Transverse colon (tissue), 4 donors: Measurements from ENCODE around the gene CLDN34. TPM values are rescaled to one million over a fixed set of nuclear protein-coding genes. Genes with fewer than 3 reads are reported as not detected.

Experiments used
- DNase-seq: peaks from one replicate; pipeline ENCODE4 v3.0.0-alpha.2; 2019
- H3K27ac ChIP-seq, 4 donors: fragments of 200-600 bp; sonication (generic); 2 replicates each; pipeline ENCODE4 v1.5.1; 2016 to 2018; ENCODE audit warnings: inconsistent platforms in 4 of 4
- H3K27me3 ChIP-seq: fragments of 200-600 bp; sonication (generic); 2 replicates; pipeline ENCODE4 v1.5.1; 2017; ENCODE audit warnings: inconsistent platforms
- H3K36me3 ChIP-seq, 4 donors: fragments of 200-600 bp; sonication (generic); 2 replicates each; pipeline ENCODE4 v1.5.1; 2017 to 2019; ENCODE audit warnings: inconsistent platforms in 4 of 4
- H3K4me1 ChIP-seq, 4 donors: fragments of 200-600 bp; sonication (generic); 2 replicates each; pipeline ENCODE4 v1.5.1; 2017 to 2020; ENCODE audit warnings: inconsistent platforms in 4 of 4
- H3K4me3 ChIP-seq, 4 donors: fragments of 200-600 bp; sonication (generic); 1 replicate in 1 of 4; 2 replicates in 3 of 4; pipeline versions ENCODE4 v1.5.1 to v1.6.1; 2017 to 2019; ENCODE audit warnings: inconsistent platforms in 4 of 4
- H3K9me3 ChIP-seq, 2 donors: fragments of 200-600 bp; sonication (generic); 2 replicates each; pipeline ENCODE4 v1.5.1; 2017 to 2019; ENCODE audit warnings: inconsistent platforms in 2 of 2
- CTCF ChIP-seq, 5 experiments: fragments of 200-600 bp in 3 of 5; fragments of 450-650 bp in 2 of 5; sonication (generic) in 3 of 5; IDR thresholded peaks; 1 replicate in 2 of 5; 2 replicates in 3 of 5; pipeline ENCODE4 v1.5.1; 2016 to 2017; ENCODE audit warnings: antibody characterized with exemption in 5 of 5, inconsistent platforms in 3 of 5, mild to moderate bottlenecking in 2 of 5, moderate library complexity in 1 of 5
- EP300 ChIP-seq: sonication (generic); formaldehyde crosslinking; IDR thresholded peaks from one replicate; pipeline ENCODE4 v1.6.1; 2017; ENCODE audit warnings: antibody characterized with exemption, low read depth
- POLR2A ChIP-seq: fragments of 450-650 bp; IDR thresholded peaks from one replicate; pipeline ENCODE4 v1.6.1; 2016; ENCODE audit warnings: antibody characterized with exemption, mild to moderate bottlenecking, moderate library complexity
- POLR2AphosphoS5 ChIP-seq, 3 donors: sonication (generic); formaldehyde crosslinking; IDR thresholded peaks; one replicate each; pipeline ENCODE4 v1.6.1; 2016; ENCODE audit warnings: antibody characterized with exemption in 3 of 3
- WGBS, 2 donors: methylation state at CpG; one replicate each; pipeline ENCODE4 v1.1.5; 2018; ENCODE audit warnings: low coverage in 1 of 2; 5-methylcytosine and 5-hydroxymethylcytosine counted together
- in situ Hi-C, 4 donors: fragments of 200-750 bp; cut with MboI; loops; one replicate each; pipeline versions ENCODE4 v1.15.0 to v1.15.1; 2017; ENCODE audit warnings: low sequenced_read_pairs in 3 of 4, low pct_ligation_motif_present in 1 of 4, low pct_unique_long_range_greater_than_20kb in 1 of 4
- intact Hi-C: fragments of 100-400 bp; cut with DNase I; formaldehyde crosslinking; loops from one replicate; pipeline ENCODE4 v1.15.1; 2023; ENCODE audit warnings: low total_unique reads
- total RNA-seq, 4 donors: library from RNA; depleted of rRNA; stranded (reverse); fragments of >200 nt; gene quantifications; one replicate each; pipeline ENCODE4 v1.1.0, GENCODE V29; 2016

Gene CLDN34
- total RNA-seq, 4 donors from 2014 or later, result 0.82 TPM; not detected in 3

- in situ Hi-C loops, result no loop called here
- intact Hi-C loops, result no loop called here
- H3K4me1 ChIP-seq, result no peaks in the 10 kb centered on the region
- H3K27me3 ChIP-seq, result no peaks in the 10 kb centered on the region
- no peaks in the 10 kb centered on the region for H3K36me3 ChIP-seq
- no peak for TF ChIP-seq CTCF (IDR thresholded peaks at IDR 0.05)
- TF ChIP-seq POLR2A, result no peak
- no peak for TF ChIP-seq EP300
- no peak for TF ChIP-seq POLR2AphosphoS5 (IDR thresholded peaks at IDR 0.05)
- DNase-seq, result no peak
- no peaks in the 10 kb centered on the region for H3K9me3 ChIP-seq
- H3K27ac ChIP-seq, result no peak overlapping the region
- 83% methylated on average over 5 of the region's 5 CpGs; no CpG with 5 or more reads in 1 of the 2 donors for WGBS, 2 donors
- H3K4me3 ChIP-seq, result no peak overlapping the region
These were observed 5.4 kb upstream of the CLDN34 start for GRCh38 chrX:9961750-9962149.

GRCh38 chrX:9977635-9978034 lies 10.5 kb downstream of the CLDN34 start:
- no peaks in the 10 kb centered on the region for H3K36me3 ChIP-seq
- H3K9me3 ChIP-seq, result no peaks in the 10 kb centered on the region
- no peaks in the 10 kb centered on the region for H3K4me1 ChIP-seq
- no peak for DNase-seq
- intact Hi-C loops (no loop called here), in situ Hi-C loops (loop anchor here in 1 of 4 donors (25.0 kb wide), 1 partner anchor 90 kb away; no protein-coding TSS in a partner anchor)
- no peak overlapping the region for H3K4me3 ChIP-seq
- H3K27ac ChIP-seq, result no peak overlapping the region
- WGBS, 2 donors, result 52 to 62% methylated on average over 2 to 3 of the region's 3 CpGs
- TF ChIP-seq POLR2AphosphoS5 (IDR thresholded peaks at IDR 0.05) (no peak), CTCF (IDR thresholded peaks at IDR 0.05) (no peak), EP300 (no peak), POLR2A (no peak)
- H3K27me3 ChIP-seq, result no peaks in the 10 kb centered on the region

DNA sequence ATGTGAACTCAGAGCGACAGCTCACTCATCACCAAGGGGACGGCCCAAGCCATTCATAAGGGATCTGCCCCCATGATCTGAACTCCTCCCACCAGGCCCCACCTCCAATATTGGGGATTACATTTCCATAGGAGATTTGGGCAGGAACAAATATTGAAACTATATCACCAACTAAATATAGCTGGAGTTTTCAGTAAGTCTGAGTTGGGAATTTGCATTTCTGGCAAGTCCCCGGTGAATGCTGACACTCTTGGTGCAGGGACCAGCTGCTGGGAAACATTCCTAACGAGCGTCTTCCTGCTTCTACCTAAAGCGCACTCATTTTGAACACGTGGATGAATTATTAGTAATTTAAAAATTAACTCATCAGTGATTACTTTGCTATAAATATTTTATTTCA lies 13.2 kb downstream of the CLDN34 start:
- no peak for DNase-seq
- Histone ChIP-seq H3K27ac (no peak overlapping the region), H3K27me3 (no peaks in the 10 kb centered on the region), H3K4me1 (no peaks in the 10 kb centered on the region), H3K9me3 (no peaks in the 10 kb centered on the region), H3K4me3 (no peak overlapping the region), H3K36me3 (no peaks in the 10 kb centered on the region)
- 83% methylated on average over 7 of the region's 7 CpGs; no CpG with 5 or more reads in 1 of the 2 donors for WGBS, 2 donors
- intact Hi-C loops, result no loop called here
- in situ Hi-C loops, result loop anchor here in 1 of 4 donors (25.0 kb wide), 1 partner anchor 93 kb away; no protein-coding TSS in a partner anchor
- TF ChIP-seq POLR2AphosphoS5 (IDR thresholded peaks at IDR 0.05), result no peak
- TF ChIP-seq EP300, result no peak
- TF ChIP-seq CTCF (IDR thresholded peaks at IDR 0.05), result no peak
- TF ChIP-seq POLR2A, result no peak

DNA sequence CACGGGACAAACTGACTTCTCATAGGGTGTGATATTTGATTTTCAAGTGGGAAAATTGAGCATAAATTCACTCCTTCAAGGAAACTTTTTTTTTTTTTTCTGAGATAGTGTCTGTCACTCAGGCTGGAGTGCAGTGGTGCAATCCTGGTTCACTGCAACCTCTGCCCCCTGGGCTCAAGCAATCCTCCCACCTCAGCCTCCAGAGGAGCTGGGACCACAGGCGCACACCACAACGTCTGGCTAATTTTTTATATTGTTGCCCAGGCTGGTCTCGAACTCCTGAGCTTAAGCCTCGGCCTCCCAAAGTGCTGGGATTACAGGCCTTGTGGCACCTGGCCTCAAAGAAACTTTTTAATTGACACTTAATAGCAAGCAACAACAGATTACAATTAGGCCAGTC lies 13.8 kb downstream of the CLDN34 start:
- H3K9me3 ChIP-seq, result no peaks in the 10 kb centered on the region
- intact Hi-C loops (no loop called here), in situ Hi-C loops (loop anchor here in 1 of 4 donors (25.0 kb wide), 1 partner anchor 94 kb away; no protein-coding TSS in a partner anchor)
- H3K36me3 ChIP-seq, result no peaks in the 10 kb centered on the region
- no peak overlapping the region for H3K27ac ChIP-seq
- WGBS, 2 donors, result 69 to 83% methylated on average over 1 to 5 of the region's 5 CpGs
- no peak for DNase-seq
- H3K27me3 ChIP-seq, result no peaks in the 10 kb centered on the region
- no peaks in the 10 kb centered on the region for H3K4me1 ChIP-seq
- H3K4me3 ChIP-seq, result no peak overlapping the region
- TF ChIP-seq EP300 (no peak), CTCF (IDR thresholded peaks at IDR 0.05) (no peak), POLR2AphosphoS5 (IDR thresholded peaks at IDR 0.05) (no peak), POLR2A (no peak)
